CD14-positive monocyte (primary cell): Measurements from ENCODE around the gene RBMS3. TPM values are rescaled to one million over a fixed set of nuclear protein-coding genes. Genes with fewer than 3 reads are reported as not detected.

Experiments
- DNase-seq, 3 donors: peaks; one replicate each; pipeline ENCODE4 v3.0.0-alpha.2; 2011 to 2022
- H2AFZ ChIP-seq: 2 replicates; pipeline ENCODE4 v1.6.0; 2012; ENCODE audit warnings: mild to moderate bottlenecking, low read depth, low read length, inconsistent platforms; ENCODE audit not compliant: insufficient read depth, poor library complexity, severe bottlenecking
- H3K27ac ChIP-seq, 2 donors: 1 replicate in 1 of 2; 2 replicates in 1 of 2; pipeline ENCODE4 v1.5.1; 2012 to 2013; ENCODE audit warnings: low read length in 2 of 2, control low read depth in 1 of 2, inconsistent platforms in 1 of 2, low read depth in 1 of 2, mild to moderate bottlenecking in 1 of 2
- H3K27me3 ChIP-seq, 2 donors: one replicate each; pipeline versions ENCODE4 v1.6.0 to v1.6.1; 2011 to 2013; ENCODE audit warnings: low read length in 2 of 2; ENCODE audit not compliant: control insufficient read depth in 2 of 2, insufficient read depth in 2 of 2
- H3K36me3 ChIP-seq, 2 donors: replicated peaks in 1 of 2; 1 replicate in 1 of 2; 2 replicates in 1 of 2; pipeline versions ENCODE4 v1.5.1 to v1.6.1; 2012 to 2013; ENCODE audit warnings: low read length in 2 of 2, control low read depth in 1 of 2, inconsistent platforms in 1 of 2, mild to moderate bottlenecking in 1 of 2; ENCODE audit not compliant: insufficient read depth in 2 of 2, control insufficient read depth in 1 of 2
- H3K4me1 ChIP-seq, 2 donors: 1 replicate in 1 of 2; 2 replicates in 1 of 2; pipeline versions ENCODE4 v1.5.1 to v1.6.1; 2012 to 2013; ENCODE audit warnings: low read length in 2 of 2, control low read depth in 1 of 2, inconsistent platforms in 1 of 2, mild to moderate bottlenecking in 1 of 2, moderate library complexity in 1 of 2; ENCODE audit not compliant: insufficient read depth in 2 of 2, control insufficient read depth in 1 of 2
- H3K4me2 ChIP-seq: replicated peaks from 2 replicates; pipeline ENCODE3; 2012; ENCODE audit warnings: low read length, moderate library complexity, mild to moderate bottlenecking; ENCODE audit not compliant: poor library complexity, severe bottlenecking; ENCODE audit errors: extremely low read depth
- H3K4me3 ChIP-seq, 3 experiments: fragments of 200-600 bp in 1 of 3; sonication (generic) in 1 of 3; replicated peaks in 1 of 3; 1 replicate in 2 of 3; 2 replicates in 1 of 3; pipeline ENCODE4 v1.5.1; 2011 to 2013; ENCODE audit warnings: low read length in 3 of 3, mild to moderate bottlenecking in 3 of 3, control low read depth in 2 of 3, low read depth in 2 of 3, inconsistent platforms in 1 of 3, moderate library complexity in 1 of 3
- H3K79me2 ChIP-seq: 2 replicates; pipeline ENCODE4 v1.6.0; 2012; ENCODE audit warnings: mild to moderate bottlenecking, control low read depth, inconsistent platforms, low read length, moderate library complexity; ENCODE audit not compliant: insufficient read depth
- H3K9ac ChIP-seq: 2 replicates; pipeline ENCODE4 v1.6.0; 2017; ENCODE audit warnings: low read length, mild to moderate bottlenecking; ENCODE audit not compliant: insufficient read depth, poor library complexity, severe bottlenecking
- H3K9me3 ChIP-seq, 2 donors: replicated peaks in 1 of 2; 1 replicate in 1 of 2; 2 replicates in 1 of 2; pipeline versions ENCODE4 v1.5.1 to v1.6.1; 2012 to 2013; ENCODE audit warnings: low read length in 2 of 2, control low read depth in 1 of 2; ENCODE audit not compliant: control insufficient read depth in 1 of 2, insufficient read depth in 1 of 2
- H4K20me1 ChIP-seq: 2 replicates; pipeline ENCODE4 v1.6.0; 2012; ENCODE audit warnings: mild to moderate bottlenecking, low read length, control low read depth, moderate library complexity; ENCODE audit not compliant: insufficient read depth
- H3K27ac Mint-ChIP-seq, 7 donors: one replicate each; pipeline ENCODE4 v1.8.0; 2020; ENCODE audit warnings: mild to moderate bottlenecking in 7 of 7, mixed read lengths in 7 of 7, moderate library complexity in 6 of 7, inconsistent platforms in 2 of 7
- H3K27me3 Mint-ChIP-seq, 3 donors: one replicate each; pipeline ENCODE4 v1.8.0; 2021 to 2022; ENCODE audit warnings: low read depth in 3 of 3, mild to moderate bottlenecking in 3 of 3, mixed read lengths in 3 of 3, moderate library complexity in 3 of 3, inconsistent platforms in 1 of 3
- H3K36me3 Mint-ChIP-seq, 2 donors: one replicate each; pipeline ENCODE4 v1.8.0; 2020; ENCODE audit warnings: mixed read lengths in 2 of 2, inconsistent platforms in 1 of 2, mild to moderate bottlenecking in 1 of 2
- H3K4me1 Mint-ChIP-seq: one replicate; pipeline ENCODE4 v1.8.0; 2020; ENCODE audit warnings: mild to moderate bottlenecking, mixed read lengths
- H3K4me3 Mint-ChIP-seq, 2 donors: one replicate each; pipeline ENCODE4 v1.8.0; 2020; ENCODE audit warnings: mild to moderate bottlenecking in 2 of 2, mixed read lengths in 2 of 2, moderate library complexity in 1 of 2
- H3K9me3 Mint-ChIP-seq, 7 donors: one replicate each; pipeline ENCODE4 v1.8.0; 2020 to 2022; ENCODE audit warnings: mixed read lengths in 7 of 7, mild to moderate bottlenecking in 6 of 7, moderate library complexity in 6 of 7, inconsistent platforms in 2 of 7
- CTCF ChIP-seq: fragments of 200-600 bp; IDR thresholded peaks from one replicate; pipeline ENCODE4 v1.8.0; 2022; ENCODE audit warnings: antibody characterized with exemption, mild to moderate bottlenecking
- WGBS: methylation state at CpG from one replicate; pipeline ENCODE4 v1.1.5; 2013; ENCODE audit warnings: missing lambda C conversion rate; ENCODE audit not compliant: insufficient coverage; 5-methylcytosine and 5-hydroxymethylcytosine counted together
- intact Hi-C, 2 donors: fragments of 100-400 bp; cut with micrococcal nuclease; formaldehyde crosslinking; loops; one replicate each; pipeline versions ENCODE4 v1.15.0 to v1.15.1; 2023
- polyA plus RNA-seq, 3 donors: library from polyadenylated mRNA; depleted of rRNA in 1 of 3; unstranded in 2 of 3; stranded (reverse) in 1 of 3; fragments of 300-500 nt in 2 of 3; fragments of >200 nt in 1 of 3; fragmentation: Illumina TruSeq in 2 of 3; gene quantifications; 1 replicate in 2 of 3; 2 replicates in 1 of 3; pipeline ENCODE4 v1.2.3, GENCODE V29; 2012 to 2021

The RBMS3 gene
- polyA plus RNA-seq, 3 donors, result not detected

DNA sequence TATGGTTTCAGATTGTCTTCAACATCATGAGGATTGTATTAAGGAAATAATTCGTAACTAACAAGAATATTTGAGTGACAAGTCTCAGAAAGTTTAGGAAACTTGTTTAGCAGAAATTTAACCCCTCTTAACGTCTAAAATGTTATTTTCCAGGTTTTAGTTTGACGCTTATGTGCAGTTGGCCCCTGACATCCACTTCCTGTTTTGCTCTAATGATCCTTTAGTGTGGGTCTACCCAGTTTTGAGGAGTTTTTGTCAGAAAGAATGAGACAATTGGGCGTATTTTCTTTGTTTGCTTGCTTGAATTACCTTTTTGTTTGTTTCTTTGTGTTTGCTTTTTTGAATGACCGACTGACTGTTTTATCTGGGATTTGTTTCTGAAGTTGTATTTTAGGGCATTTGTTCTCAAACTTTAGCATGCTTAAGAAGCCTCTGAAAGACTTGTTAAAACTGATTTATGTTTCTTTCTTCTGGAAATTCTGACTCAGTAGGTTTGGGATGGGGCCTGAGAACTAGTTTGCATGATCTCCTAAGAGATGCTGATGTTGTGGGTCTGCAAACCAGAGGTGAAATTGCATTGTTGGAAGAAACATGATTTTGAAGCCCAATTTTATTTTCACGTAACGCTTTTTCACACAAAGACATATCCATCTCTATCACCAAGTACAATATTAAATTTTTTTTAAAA lies 20.6 kb downstream of the RBMS3 start:
- intact Hi-C loops, result no loop called here
- no peaks in the 10 kb centered on the region for H3K79me2 ChIP-seq
- no peak overlapping the region for H3K27ac Mint-ChIP-seq
- no peaks in the 10 kb centered on the region for H3K36me3 Mint-ChIP-seq
- H3K4me1 Mint-ChIP-seq, result no peaks in the 10 kb centered on the region
- H3K9me3 Mint-ChIP-seq, result peaks cover 0 to 11% (median 4%) of the 10 kb centered on the region in 7 donors
- no peak overlapping the region for H3K4me2 ChIP-seq
- no peak overlapping the region for H3K4me3 Mint-ChIP-seq
- H3K9me3 ChIP-seq, result peaks cover 0 to 2% of the 10 kb centered on the region in 2 donors
- peaks cover 0 to 4% (median 3%) of the 10 kb centered on the region in 3 donors for H3K27me3 Mint-ChIP-seq
- no peaks in the 10 kb centered on the region for H3K4me1 ChIP-seq
- WGBS, result 71% methylated on average over 2 of the region's 7 CpGs
- no peaks in the 10 kb centered on the region for H3K27me3 ChIP-seq
- no peak overlapping the region for H3K4me3 ChIP-seq
- H4K20me1 ChIP-seq, result no peaks in the 10 kb centered on the region
- DNase-seq, result no peak
- TF ChIP-seq CTCF, result no peak
- no peaks in the 10 kb centered on the region for H3K36me3 ChIP-seq
- no peak overlapping the region for H2AFZ ChIP-seq
- H3K27ac ChIP-seq, result no peak overlapping the region
- no peak overlapping the region for H3K9ac ChIP-seq

DNA sequence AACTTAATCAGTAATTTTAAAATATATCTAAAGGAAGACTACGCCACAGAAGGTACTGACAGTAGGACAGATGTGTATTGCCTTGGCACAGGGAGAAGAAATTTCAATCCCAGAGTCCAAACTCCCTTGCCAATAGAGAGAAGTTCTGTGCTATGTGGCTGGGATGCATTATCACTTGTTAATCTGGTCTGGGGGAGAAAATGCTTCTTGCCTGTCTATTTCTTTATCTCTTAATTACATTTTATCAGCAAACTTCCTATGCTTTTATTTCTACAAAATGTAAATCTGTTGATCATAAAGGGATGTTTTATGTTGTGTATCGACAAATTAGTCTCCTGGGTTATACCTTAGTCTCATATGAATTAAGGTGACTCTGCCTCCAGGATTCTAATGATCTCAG lies 21.7 kb downstream of the RBMS3 start:
- TF ChIP-seq CTCF, result no peak
- H3K4me1 ChIP-seq, result no peaks in the 10 kb centered on the region
- H4K20me1 ChIP-seq, result no peaks in the 10 kb centered on the region
- no peak overlapping the region for H2AFZ ChIP-seq
- H3K36me3 Mint-ChIP-seq, result no peaks in the 10 kb centered on the region
- H3K36me3 ChIP-seq, result no peaks in the 10 kb centered on the region
- H3K27me3 Mint-ChIP-seq, result peaks cover 0 to 4% (median 4%) of the 10 kb centered on the region in 3 donors
- no peak overlapping the region for H3K27ac ChIP-seq
- no peak overlapping the region for H3K4me3 ChIP-seq
- DNase-seq, result no peak
- intact Hi-C loops, result no loop called here
- no CpG with 5 or more reads among the region's 2 CpGs for WGBS
- no peak overlapping the region for H3K4me3 Mint-ChIP-seq
- H3K79me2 ChIP-seq, result no peaks in the 10 kb centered on the region
- H3K9me3 ChIP-seq, result peaks cover 0 to 2% of the 10 kb centered on the region in 2 donors
- H3K27me3 ChIP-seq, result no peaks in the 10 kb centered on the region
- no peak overlapping the region for H3K27ac Mint-ChIP-seq
- H3K9ac ChIP-seq, result no peak overlapping the region
- no peak overlapping the region for H3K4me2 ChIP-seq
- no peaks in the 10 kb centered on the region for H3K4me1 Mint-ChIP-seq
- peaks cover 0 to 11% (median 6%) of the 10 kb centered on the region in 7 donors for H3K9me3 Mint-ChIP-seq
